ENCODE results near the gene PSMD13.

DNA sequence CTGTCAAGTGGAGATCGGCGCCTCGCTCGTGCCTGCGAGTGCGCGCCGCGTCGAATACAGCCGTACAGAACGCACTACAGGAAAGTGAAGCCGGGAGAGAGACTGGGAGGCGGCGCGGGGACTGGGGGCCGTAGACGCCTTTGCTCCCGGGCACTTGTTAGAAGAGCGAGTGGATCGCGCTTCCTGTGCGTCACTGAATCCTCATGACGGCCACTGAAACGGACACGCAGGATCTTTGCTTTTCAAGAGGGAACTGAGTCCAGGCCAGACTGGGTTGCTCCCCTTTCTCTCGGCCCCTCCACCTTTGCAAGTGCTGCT lies 29.0 kb upstream of the PSMD13 start:
- TF ChIP-seq, protein P1, sequence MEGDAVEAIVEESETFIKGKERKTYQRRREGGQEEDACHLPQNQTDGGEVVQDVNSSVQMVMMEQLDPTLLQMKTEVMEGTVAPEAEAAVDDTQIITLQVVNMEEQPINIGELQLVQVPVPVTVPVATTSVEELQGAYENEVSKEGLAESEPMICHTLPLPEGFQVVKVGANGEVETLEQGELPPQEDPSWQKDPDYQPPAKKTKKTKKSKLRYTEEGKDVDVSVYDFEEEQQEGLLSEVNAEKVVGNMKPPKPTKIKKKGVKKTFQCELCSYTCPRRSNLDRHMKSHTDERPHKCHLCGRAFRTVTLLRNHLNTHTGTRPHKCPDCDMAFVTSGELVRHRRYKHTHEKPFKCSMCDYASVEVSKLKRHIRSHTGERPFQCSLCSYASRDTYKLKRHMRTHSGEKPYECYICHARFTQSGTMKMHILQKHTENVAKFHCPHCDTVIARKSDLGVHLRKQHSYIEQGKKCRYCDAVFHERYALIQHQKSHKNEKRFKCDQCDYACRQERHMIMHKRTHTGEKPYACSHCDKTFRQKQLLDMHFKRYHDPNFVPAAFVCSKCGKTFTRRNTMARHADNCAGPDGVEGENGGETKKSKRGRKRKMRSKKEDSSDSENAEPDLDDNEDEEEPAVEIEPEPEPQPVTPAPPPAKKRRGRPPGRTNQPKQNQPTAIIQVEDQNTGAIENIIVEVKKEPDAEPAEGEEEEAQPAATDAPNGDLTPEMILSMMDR (conservative IDR thresholded peaks at IDR 0.05; ENCODE audit: low read depth, low read length) = no peak
- TF ChIP-seq MAZ (IDR thresholded peaks at IDR 0.05; ENCODE audit: borderline replicate concordance, low read depth, low read length) (no peak; the same call in 1 of the 2 replicates), RFX5 (IDR thresholded peaks at IDR 0.05; ENCODE audit: low read depth, low read length) (no peak), RCOR1 (IDR thresholded peaks at IDR 0.05; ENCODE audit: insufficient replicate concordance, low read length) (no peak), BHLHE40 (IDR thresholded peaks at IDR 0.05; ENCODE audit: low read depth, low read length) (no peak), MAFK (IDR thresholded peaks at IDR 0.05; ENCODE audit: low read depth, low read length) (no peak), SMC3 (IDR thresholded peaks at IDR 0.05; ENCODE audit: low read depth, low read length) (no peak), NFE2L2 (IDR thresholded peaks at IDR 0.05; ENCODE audit: low read depth, low read length) (no peak), CEBPB (IDR thresholded peaks at IDR 0.05; ENCODE audit: low read depth, low read length) (no peak), CHD1 (IDR thresholded peaks at IDR 0.05; ENCODE audit: low read depth, low read length) (peak; percentile 91; the same call in 1 of the 2 replicates), POLR2A (IDR thresholded peaks at IDR 0.05; ENCODE audit: low read depth, low read length) (peak; percentile 41; the same call in 1 of the 2 replicates), RAD21 (IDR thresholded peaks at IDR 0.05; ENCODE audit: low read length) (no peak)
